Right lobe of liver (tissue), 6 donors: ENCODE results near the gene MLST8. TPM values are rescaled to one million over a fixed set of nuclear protein-coding genes. Genes with fewer than 3 reads are reported as not detected.
A peak's percentile ranks its signal among the peaks of the same experiment; 100 is the strongest.

Experiments used
- ATAC-seq, 4 donors: fragments of 200-7000 bp; cut with Tn5 transposase; one replicate each; pipeline ENCODE4 v1.9.1; 2020; ENCODE audit warnings: mild to moderate bottlenecking in 4 of 4, moderate library complexity in 4 of 4
- DNase-seq, 3 donors: peaks; one replicate each; pipeline ENCODE4 v3.0.0-alpha.2; 2020
- H3K27ac ChIP-seq, 3 donors: fragments of 200-600 bp; one replicate each; pipeline ENCODE4 v1.8.0; 2022
- H3K27me3 ChIP-seq, 2 donors: fragments of 200-600 bp; one replicate each; pipeline ENCODE4 v1.8.0; 2022
- H3K36me3 ChIP-seq, 4 donors: fragments of 200-600 bp; sonication (generic) in 1 of 4; one replicate each; pipeline versions ENCODE4 v1.5.1 to v1.8.0; 2017 to 2022; ENCODE audit warnings: control low read depth in 1 of 4
- H3K4me1 ChIP-seq, 4 donors: fragments of 200-600 bp; sonication (generic) in 1 of 4; one replicate each; pipeline versions ENCODE4 v1.5.1 to v1.8.0; 2017 to 2022; ENCODE audit warnings: control low read depth in 1 of 4
- H3K4me3 ChIP-seq, 3 donors: fragments of 200-600 bp; one replicate each; pipeline ENCODE4 v1.8.0; 2022
- H3K9me3 ChIP-seq, 4 donors: fragments of 200-600 bp; sonication (generic) in 1 of 4; one replicate each; pipeline versions ENCODE4 v1.5.1 to v1.8.0; 2017 to 2022; ENCODE audit warnings: control low read depth in 1 of 4
- POLR2A ChIP-seq: fragments of 450-650 bp; IDR thresholded peaks from one replicate; pipeline ENCODE4 v1.6.1; 2017; ENCODE audit warnings: antibody characterized with exemption, mild to moderate bottlenecking
- WGBS: methylation state at CpG from one replicate; pipeline ENCODE4 v1.1.6; 2018; ENCODE audit warnings: low coverage, low lambda C conversion rate; ENCODE audit not compliant: insufficient coverage; ENCODE audit errors: missing lambda C conversion rate; 5-methylcytosine and 5-hydroxymethylcytosine counted together
- intact Hi-C, 2 donors: fragments of 100-400 bp; cut with DNase I; formaldehyde crosslinking; loops; one replicate each; pipeline versions ENCODE4 v1.11.2 to v1.14.1; 2022
- total RNA-seq, 6 experiments: library from RNA; depleted of rRNA in 2 of 6; stranded (reverse); fragments of >200 nt in 2 of 6; fragmentation: NEBNext Ultra II Directional in 3 of 6; extraction: Animal tissue kit (Norgen Biotek cat#: 25700) in 3 of 6; gene quantifications; one replicate each; pipeline versions ENCODE4 v1.1.0 to v1.2.4, GENCODE V29; 2016 to 2023
- TF ChIP-seq, protein P1 (sequence below), 4 donors: fragments of 200-600 bp in 3 of 4; fragments of 450-650 bp in 1 of 4; IDR thresholded peaks; one replicate each; pipeline versions ENCODE4 v1.5.1 to v1.8.0; 2016 to 2022; ENCODE audit warnings: antibody characterized with exemption in 4 of 4, mild to moderate bottlenecking in 2 of 4
- donor health status: DM: no; HTN: yes; CAD: no.
- donor health status: DM: no; HTN: no; CAD: no.
- donor health status: DM: no; HTN: no; CAD: no.
- donor health status: DM: no; HTN: yes; CAD: no.
- donor health status: DM: no; HTN: yes; CAD: no.

MLST8 gene
- total RNA-seq, 6 experiments from 2014 or later: 13.1 to 51.0 (median 17.5) TPM

DNA sequence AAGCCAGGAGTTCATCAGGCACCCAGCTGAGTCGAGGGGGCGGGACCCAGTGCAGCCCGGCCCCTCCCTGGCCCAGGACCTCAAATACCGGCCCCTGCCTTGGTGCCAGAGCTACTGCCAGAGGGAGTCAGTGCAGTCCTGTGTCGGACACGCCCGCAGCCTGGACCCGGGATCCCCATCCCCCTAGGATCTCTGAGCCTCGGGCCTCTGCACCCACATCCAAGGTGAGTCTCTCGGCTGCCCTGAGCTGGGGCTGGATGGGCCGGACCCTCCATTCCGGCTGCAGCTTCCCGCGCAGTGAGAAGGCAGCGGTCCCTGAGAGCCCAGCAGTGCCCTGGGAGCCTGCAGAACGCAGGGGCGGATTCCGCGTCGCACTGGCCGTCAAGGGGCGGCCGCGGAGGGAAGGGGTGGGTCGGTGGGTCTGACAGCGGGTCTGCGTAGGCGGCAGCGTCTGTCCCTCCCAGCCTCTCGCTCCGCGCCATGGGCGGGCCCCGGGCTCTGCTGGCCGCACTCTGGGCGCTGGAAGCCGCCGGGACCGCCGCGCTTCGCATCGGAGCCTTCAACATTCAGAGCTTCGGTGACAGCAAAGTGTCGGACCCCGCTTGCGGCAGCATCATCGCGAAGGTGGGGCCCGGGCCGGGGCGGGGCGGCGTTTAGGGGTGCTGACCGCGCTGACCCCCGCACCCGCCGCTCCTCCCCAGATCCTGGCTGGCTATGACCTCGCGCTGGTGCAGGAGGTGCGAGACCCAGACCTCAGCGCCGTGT lies 31.3 kb downstream of the MLST8 start, which contains the start of gene DNASE1L2:
TSS of gene DNASE1L2 (plus strand) at position 108 of the 765 bp plus-strand sequence. CDS start at position 481, 373 bp downstream.
- WGBS: 0% methylated on average over 2 of the region's 64 CpGs
- peak in 1 of 3 donors; percentile 63 for DNase-seq
- H3K4me1 ChIP-seq: peaks cover 0 to 17% (median 0%) of the 10 kb centered on the region in 4 donors
- no peaks in the 10 kb centered on the region for H3K27me3 ChIP-seq
- H3K4me3 ChIP-seq: no peak within 1 kb of the TSS
- ATAC-seq: peak; percentile 54 to 68 (median 55)
- intact Hi-C loops: no loop called here
- H3K27ac ChIP-seq: no peak within 1 kb of the TSS
- peaks cover 0 to 34% (median 15%) of the 10 kb centered on the region in 4 donors for H3K36me3 ChIP-seq
- TF ChIP-seq, protein P1, sequence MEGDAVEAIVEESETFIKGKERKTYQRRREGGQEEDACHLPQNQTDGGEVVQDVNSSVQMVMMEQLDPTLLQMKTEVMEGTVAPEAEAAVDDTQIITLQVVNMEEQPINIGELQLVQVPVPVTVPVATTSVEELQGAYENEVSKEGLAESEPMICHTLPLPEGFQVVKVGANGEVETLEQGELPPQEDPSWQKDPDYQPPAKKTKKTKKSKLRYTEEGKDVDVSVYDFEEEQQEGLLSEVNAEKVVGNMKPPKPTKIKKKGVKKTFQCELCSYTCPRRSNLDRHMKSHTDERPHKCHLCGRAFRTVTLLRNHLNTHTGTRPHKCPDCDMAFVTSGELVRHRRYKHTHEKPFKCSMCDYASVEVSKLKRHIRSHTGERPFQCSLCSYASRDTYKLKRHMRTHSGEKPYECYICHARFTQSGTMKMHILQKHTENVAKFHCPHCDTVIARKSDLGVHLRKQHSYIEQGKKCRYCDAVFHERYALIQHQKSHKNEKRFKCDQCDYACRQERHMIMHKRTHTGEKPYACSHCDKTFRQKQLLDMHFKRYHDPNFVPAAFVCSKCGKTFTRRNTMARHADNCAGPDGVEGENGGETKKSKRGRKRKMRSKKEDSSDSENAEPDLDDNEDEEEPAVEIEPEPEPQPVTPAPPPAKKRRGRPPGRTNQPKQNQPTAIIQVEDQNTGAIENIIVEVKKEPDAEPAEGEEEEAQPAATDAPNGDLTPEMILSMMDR (IDR thresholded peaks at IDR 0.05): no peak
- TF ChIP-seq POLR2A: no peak
- no peaks in the 10 kb centered on the region for H3K9me3 ChIP-seq

- no peak for ATAC-seq
- Histone ChIP-seq H3K4me3 (no peak overlapping the region), H3K27me3 (no peaks in the 10 kb centered on the region), H3K36me3 (peaks cover 0 to 32% (median 15%) of the 10 kb centered on the region in 4 donors), H3K4me1 (peaks cover 0 to 17% (median 0%) of the 10 kb centered on the region in 4 donors), H3K27ac (no peak overlapping the region), H3K9me3 (no peaks in the 10 kb centered on the region)
- no CpG with 5 or more reads among the region's 40 CpGs for WGBS
- peak in 1 of 3 donors; percentile 52 for DNase-seq
- intact Hi-C loops: no loop called here
- no peak for TF ChIP-seq POLR2A
- TF ChIP-seq, protein P1 (IDR thresholded peaks at IDR 0.05): no peak
Measured at GRCh38 chr16:2237102-2237482, 31.8 kb downstream of the MLST8 start.

GRCh38 chr16:2237493-2238149 lies 32.4 kb downstream of the MLST8 start:
- 0% methylated on average over 1 of the region's 65 CpGs for WGBS
- DNase-seq (peak in 1 of 3 donors; percentile 53), ATAC-seq (peak; percentile 4 to 21 (median 10))

GRCh38 chr16:2238150-2238837 lies 33.0 kb downstream of the MLST8 start:
- Histone ChIP-seq H3K27me3 (no peaks in the 10 kb centered on the region), H3K36me3 (peaks cover 0 to 35% (median 13%) of the 10 kb centered on the region in 4 donors), H3K9me3 (no peaks in the 10 kb centered on the region), H3K4me1 (peaks cover 0 to 17% (median 0%) of the 10 kb centered on the region in 4 donors), H3K27ac (no peak overlapping the region), H3K4me3 (no peak overlapping the region)
- TF ChIP-seq, protein P1 (IDR thresholded peaks at IDR 0.05): no peak
- no peak for TF ChIP-seq POLR2A
- intact Hi-C loops: no loop called here
- ATAC-seq (peak; percentile 6 to 22 (median 10)), DNase-seq (no peak)
- 52% methylated on average over 5 of the region's 18 CpGs for WGBS

More at GRCh38 chr16:2237493-2238149, 32.4 kb downstream of the MLST8 start:
- peaks cover 0 to 33% (median 14%) of the 10 kb centered on the region in 4 donors for H3K36me3 ChIP-seq
- intact Hi-C loops: no loop called here
- H3K27me3 ChIP-seq: no peaks in the 10 kb centered on the region
- no peaks in the 10 kb centered on the region for H3K9me3 ChIP-seq
- TF ChIP-seq, protein P1 (IDR thresholded peaks at IDR 0.05): no peak
- TF ChIP-seq POLR2A: no peak
- H3K4me1 ChIP-seq: peaks cover 0 to 17% (median 0%) of the 10 kb centered on the region in 4 donors
- H3K4me3 ChIP-seq: no peak overlapping the region
- no peak overlapping the region for H3K27ac ChIP-seq
